ENCODE measurements around the gene MN1. TPM values are rescaled to one million over a fixed set of nuclear protein-coding genes. Genes with fewer than 3 reads are reported as not detected.
"Not testable (repeated sequence)": the region's sequence is repeated elsewhere in the genome, so short reads cannot be mapped to it uniquely, and the experiment has no call there.

The MN1 gene
- polyA plus RNA-seq, 3 donors: 8.0 to 9.6 (median 8.0) TPM

DNA sequence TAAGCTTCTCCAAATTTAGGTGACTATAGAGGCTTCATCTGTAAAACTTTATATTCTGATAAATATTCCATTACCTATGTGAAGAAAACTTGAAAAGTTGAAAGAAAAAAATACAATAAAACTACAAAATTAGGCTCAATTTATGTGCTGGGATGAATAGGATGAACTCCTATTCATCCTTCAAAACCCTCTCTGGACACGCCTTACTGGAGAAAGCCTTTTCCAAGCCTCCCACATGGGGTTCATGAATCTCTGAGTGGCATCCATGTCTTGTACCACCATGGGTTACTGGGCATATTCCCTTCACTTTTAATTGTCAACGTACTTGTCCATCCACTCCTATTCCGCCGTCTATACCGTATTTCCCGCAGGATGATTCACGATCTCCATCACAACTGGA lies 55.7 kb downstream of the MN1 start:
- DNase-seq (ENCODE audit: low read depth in 3 of 3, low spot score in 2 of 3): no peak

DNA sequence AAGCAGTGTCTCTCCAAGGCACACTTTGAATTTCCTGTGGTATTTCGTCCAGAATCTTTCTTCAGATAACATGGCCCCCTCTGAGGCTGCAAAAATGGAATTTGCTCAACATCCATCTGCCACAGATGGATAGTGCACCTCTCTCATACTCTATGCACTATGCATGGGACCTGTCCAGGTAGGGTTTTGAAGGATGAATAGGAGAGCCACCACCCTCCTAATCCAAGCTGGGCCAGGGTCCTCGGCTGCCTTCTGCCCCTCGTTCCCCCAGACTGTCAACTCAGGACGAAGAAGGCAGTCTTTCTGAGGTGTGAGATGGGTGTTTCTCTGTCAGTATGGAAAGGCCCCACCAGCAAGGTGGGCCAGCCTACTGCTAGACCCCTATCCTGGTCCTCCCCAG lies 56.4 kb downstream of the MN1 start:
- no peak for DNase-seq (ENCODE audit: low read depth in 3 of 3, low spot score in 2 of 3)

DNA sequence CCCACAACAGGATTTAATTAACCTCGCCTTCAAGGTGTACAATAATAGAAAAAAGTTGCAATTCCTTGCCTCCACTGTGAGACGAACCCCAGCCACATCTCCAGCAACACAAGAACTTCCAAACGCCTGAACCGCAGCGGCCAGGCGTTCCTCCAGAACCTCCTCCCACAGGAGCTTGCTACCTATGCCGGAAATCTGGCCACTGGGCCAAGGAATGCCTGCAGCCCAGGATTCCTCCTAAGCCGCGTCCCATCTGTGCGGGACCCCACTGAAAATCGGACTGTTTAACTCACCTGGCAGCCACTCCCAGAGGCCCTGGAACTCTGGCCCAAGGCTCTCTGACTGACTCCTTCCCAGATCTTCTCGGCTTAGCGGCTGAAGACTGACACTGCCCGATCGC lies 57.5 kb downstream of the MN1 start:
- DNase-seq (ENCODE audit: low read depth in 3 of 3, low spot score in 2 of 3): not testable (repeated sequence)

DNA sequence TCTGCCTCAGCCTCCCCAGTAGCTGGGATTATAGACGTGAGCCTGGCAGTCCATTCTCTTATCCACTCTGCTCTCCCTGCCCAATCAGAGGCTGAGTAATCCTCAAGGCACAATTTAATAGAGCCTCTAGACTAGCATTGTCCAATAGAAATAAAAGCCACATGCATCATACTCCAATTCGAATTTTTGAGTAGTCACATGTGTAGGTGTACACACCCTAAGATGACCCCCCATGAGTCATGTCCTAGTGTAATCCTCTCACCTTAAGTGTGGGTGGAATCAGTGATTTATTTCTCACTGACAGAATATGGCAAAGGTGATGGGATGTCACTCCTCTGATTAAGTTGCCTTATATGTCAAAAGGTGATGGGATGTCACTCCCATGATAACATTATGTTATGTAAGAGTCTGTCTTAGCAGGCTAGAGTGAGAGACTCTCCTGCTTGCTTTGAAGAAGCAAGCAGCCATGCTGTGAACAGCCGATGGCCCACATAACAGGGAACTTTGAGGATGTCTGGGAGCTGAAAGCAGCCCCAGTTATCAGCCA lies 61.3 kb downstream of the MN1 start:
- DNase-seq (ENCODE audit: low read depth in 3 of 3, low spot score in 2 of 3): no peak

DNA sequence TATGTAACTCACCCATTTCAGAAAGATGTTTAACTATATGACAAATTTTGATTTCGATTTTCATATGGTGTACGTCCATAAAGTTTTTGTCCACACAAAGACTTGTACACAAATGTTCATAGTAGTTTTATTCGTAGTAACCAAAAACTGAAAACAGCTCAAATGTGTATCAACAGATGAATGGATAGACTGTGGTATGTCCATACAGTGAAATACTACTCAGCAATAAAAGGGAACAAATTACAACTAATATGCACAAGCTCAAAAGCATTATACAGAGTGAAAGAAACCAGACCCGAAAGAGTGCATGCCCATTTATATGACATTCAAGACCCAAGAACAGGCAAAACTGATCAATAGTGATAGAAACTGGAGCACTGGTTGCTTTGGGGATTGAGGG lies 64.0 kb downstream of the MN1 start:
- no peak for DNase-seq (ENCODE audit: low read depth in 3 of 3, low spot score in 2 of 3)

DNA sequence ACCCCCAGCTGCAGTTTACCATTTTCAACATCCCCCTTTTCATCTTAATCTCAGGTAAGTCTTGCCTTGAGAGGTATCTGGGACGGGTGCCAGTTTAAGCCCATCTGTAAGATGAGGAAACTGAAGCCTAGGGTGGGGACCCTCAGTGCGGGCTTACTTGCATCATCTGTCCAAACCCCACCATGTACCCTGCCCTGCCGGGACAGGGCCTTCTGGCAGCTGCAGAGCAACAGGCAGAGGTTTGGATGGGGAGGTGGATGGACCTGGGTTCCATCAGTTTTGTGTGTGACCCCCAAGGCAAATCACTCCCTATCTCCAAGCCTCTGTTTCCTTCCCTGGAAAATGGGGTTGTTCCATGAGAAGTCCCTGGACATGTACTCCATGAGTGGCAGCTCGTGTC lies 67.5 kb downstream of the MN1 start:
- no peak for DNase-seq (ENCODE audit: low read depth in 3 of 3, low spot score in 2 of 3)

DNA sequence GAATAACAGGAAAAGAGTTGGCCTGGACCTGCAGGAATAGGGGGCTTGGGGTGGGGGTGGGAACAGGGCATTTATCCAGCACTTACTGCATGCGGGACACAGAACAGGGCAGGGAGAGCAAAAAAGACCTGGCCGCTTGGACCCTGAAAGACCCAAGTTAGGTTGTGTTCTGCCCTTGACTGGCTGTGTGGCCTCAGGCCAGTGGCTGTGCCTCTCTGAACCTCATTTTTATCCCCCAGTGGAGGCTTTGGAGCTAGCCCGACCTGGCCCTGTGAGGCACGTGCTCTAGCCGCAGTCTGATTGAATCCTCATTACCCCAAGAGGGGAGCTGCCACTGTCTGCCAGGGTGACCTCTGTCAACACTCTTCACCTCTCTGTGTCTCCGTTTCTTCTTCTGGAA lies 68.7 kb downstream of the MN1 start:
- DNase-seq (ENCODE audit: low read depth in 3 of 3, low spot score in 2 of 3): no peak

DNA sequence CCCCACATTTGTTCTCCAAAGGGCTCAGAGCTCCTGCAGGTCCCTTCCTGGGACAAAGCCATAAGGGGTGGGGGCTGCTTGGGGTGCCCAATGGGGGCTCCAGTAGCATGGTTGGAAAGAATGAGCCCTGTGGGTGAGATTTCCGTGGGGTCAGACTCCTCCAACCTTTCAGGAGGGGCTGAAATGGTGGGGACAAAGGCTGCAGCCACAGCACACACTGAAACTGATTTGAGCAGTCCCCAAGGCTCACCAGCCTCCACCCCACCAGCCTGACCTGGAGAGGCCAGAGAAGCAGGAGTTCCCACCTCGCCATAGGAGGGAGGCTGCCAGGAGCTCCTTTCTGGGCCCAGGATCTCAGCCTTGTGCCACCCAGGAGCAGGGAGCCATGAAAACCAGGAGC lies 69.2 kb downstream of the MN1 start:
- DNase-seq (ENCODE audit: low read depth in 3 of 3, low spot score in 2 of 3): no peak

DNA sequence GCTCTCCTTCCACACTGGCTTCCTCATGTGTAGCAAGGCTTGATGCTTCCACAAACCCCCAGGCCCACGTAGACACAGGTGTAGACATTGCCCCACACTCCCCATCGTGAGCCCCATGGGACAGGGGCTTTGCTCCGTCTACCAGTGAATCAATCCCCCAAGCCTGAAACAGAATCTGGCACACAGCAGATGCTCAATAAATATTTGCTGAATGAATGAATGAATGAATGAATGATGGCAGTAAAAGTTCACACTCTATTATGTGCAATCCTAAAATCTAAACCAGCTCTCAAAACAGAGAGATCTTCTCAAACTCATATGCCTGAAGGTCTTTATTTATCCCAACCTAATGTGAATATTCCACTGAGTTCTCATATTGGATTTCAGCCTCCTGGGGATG lies 69.9 kb downstream of the MN1 start:
- DNase-seq (ENCODE audit: low read depth in 3 of 3, low spot score in 2 of 3): no peak

DNA sequence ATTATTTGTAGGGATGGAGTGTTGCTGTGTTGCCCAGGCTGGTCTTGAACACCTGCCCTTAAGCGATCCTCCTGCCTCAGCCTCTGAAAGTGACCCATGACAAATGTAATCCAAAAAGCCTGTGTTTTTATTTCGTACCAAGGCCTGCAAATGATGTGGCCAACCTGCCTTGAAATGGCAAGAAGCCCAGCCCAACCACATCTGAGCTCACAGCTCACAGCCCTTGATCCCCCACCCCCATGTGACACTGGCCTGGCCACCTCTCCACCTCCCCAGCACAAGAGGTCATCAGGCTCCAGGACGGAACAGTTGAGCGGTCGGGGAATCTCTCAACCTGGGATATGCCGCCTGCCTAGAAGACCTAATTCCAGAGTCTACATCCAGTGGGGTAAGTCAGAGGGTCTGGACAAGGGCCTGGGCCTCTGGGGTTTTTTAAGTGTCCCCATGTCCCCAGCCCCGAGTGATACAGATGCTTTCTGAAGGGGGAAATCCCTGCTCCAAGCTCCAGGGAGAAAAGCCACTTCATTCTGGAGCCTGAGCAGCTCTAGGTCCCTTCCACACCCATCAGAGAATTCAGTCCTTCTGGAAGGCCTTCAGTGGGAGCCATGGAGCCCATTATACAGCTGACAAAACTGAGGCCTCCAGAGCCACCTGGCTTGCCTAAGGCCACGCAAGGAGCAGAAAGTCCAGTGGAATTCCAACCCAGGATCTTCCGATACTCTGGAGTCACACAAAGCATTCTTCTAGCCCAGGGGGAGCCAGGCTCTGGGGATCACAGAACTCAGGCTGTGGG lies 70.7 kb downstream of the MN1 start:
- DNase-seq (ENCODE audit: low read depth in 3 of 3, low spot score in 2 of 3): no peak

DNA sequence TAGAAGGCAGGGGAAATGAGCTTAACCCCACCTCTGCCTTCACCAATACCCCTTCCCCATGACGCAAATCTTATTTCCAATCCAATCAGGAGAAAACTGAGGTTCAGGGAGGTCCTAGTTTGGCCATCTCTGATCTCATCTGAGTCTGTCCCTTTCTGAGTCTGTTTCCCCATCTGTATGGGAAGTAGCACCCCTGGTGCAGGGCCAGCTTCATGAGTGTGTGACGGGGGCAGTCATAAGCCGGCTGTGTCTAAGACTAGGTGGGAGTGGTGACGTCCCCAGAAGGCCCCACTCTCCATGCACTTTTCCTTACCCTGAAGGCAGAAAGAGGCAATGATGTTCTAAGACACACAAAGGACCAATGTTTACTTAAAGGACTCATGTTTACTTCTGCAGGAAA lies 72.3 kb downstream of the MN1 start:
- DNase-seq (ENCODE audit: low read depth in 3 of 3, low spot score in 2 of 3): no peak

DNA sequence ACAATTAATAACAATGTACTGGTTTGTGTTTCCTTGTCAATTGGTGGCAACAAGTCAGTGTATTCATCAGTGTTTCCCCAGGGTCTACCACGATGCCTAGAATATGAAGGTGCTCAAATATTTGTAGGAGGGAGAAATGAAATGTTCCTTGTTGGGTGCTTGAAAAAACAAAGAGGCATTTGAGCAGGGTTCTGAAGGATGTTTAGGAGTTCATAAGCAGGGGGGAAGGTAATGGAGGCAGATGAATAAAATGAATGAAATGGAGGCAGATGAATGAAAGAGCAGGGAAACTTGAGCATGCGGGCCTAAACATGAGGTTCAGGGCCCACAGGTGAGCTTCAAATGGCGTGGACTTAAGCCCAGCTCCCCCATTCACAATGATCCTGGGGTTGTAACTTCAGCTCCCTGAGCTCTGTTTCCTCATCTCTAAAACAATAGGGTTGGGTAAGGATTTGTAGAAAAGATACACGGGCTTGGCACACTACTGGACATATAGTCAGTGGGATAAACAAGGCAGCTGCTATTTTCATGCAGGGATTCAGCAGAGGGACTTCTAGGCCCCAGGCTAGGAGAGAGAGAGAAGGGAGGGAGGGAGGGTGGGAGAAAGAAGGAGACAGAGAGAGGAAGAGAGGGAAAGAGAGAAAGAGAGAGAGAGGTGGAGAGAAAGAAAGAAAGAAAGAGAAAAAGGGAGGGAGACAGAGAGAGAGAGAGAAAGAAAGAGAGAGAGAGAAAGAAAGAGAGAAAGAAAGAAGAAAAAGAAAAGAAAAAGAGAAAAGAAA lies 73.7 kb downstream of the MN1 start:
- DNase-seq (ENCODE audit: low read depth in 3 of 3, low spot score in 2 of 3): no peak

DNA sequence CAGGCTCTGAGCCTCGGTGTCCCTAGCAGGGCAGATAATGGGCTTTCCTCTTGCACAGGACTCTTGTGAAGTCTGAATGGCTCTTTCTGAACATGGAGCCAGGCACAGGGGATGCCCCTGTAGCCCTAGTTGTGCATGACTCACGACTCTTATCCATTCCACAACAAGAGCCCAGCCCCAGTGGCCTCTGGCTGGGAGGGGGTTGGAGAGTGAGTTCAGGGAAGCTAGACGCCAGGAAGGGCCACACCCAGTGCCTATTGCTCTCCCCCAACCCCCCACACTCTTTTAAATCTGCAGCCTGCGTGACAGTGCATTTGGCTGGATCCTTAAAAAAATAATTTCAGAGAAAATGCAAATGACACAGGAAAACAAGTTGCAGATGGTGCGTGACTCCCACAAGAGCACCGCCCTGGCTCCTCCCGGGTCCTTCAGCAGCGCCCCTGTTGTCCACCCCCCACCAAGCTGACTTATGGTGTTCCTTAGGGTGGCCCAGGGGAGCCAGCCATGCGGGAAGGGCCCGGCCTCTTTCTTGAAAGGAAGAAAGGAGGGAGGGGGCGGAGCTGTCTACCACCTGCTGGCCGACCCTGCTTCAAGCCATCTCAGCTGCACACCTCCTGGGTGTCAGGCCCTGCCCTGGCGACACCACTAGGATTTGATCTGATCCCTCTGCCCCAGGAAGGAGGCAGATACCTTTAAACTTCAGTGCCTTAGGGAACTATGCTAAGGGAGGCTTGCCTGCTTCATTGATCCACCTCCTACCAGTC lies 74.7 kb downstream of the MN1 start:
- no peak for DNase-seq (ENCODE audit: low read depth in 3 of 3, low spot score in 2 of 3)

DNA sequence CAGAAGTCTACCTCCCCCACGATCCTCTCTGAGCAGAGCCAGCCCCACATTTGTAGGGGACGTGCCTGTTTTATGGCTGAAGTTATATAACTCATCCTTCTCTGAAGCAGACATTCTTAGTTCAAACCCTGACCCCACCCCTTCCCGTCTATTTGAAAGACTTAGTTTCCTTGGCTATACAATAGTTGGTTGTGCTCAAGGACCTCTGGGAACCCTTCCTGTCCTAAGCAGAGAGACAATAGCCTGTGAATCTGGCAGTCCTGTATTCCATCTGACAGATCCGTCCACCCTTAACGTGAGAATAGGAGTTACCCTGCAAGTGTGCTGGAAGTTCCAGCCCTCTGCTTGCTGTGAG lies 75.2 kb downstream of the MN1 start:
- no peak for DNase-seq (ENCODE audit: low read depth in 3 of 3, low spot score in 2 of 3)

DNA sequence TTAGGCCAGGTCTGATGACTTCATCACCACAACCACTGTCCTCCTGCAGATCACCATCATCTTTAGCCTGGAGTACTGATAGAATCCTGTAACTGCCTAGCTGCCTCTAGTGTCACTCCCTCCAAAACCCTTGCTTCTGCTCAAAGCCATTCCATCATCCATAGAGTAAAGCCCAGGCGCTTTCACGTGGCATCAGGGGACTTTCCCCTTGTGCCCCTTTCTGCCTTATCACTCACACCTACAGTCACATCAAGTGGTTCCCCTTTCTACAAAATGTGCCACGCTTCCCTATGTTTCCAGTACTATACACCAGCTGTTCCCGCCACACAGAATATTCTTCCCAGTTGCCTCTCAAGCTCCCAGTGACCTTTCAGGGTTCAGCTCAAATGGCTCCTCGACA lies 75.9 kb downstream of the MN1 start:
- DNase-seq (ENCODE audit: low read depth in 3 of 3, low spot score in 2 of 3): no peak

DNA sequence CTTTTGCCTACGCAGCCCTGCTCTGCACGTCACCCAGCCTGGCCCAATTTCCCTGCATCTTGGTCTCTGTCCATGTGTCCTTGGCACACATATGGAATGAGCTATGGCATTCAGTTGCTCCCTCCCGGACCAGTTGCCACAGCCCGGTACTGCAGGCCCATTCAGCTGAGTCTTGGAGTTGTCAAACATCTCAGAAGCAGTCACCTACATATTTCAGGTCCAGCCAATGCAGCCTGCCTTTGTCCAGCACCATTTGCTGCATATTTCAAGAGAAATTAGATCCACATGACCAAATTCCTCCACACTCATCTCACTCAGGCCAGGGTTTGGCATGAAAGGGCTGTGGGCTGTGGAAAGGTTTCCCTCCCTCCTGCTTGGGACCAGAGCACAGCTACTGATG lies 76.8 kb downstream of the MN1 start:
- DNase-seq (ENCODE audit: low read depth in 3 of 3, low spot score in 2 of 3): no peak

DNA sequence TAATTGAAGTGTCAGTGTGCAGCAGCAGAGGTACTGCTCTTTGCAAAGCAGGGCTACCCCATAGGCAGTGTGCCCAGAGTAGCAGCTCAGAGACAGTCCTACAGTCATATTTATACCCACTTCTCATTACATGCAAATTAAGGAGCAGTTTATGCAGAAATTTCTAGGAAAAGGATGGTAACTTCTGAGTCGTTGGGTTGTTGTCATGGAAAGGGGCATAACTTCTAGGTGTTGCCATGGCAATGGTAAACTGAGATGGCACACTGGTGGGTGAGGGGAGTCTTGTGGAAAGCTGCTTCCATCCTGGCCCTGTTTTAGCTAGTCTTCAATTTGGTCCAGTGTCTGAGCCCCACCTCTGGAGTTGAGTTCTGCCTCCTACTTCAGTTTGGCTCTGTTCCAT lies 77.4 kb downstream of the MN1 start:
- DNase-seq (ENCODE audit: low read depth in 3 of 3, low spot score in 2 of 3): no peak

DNA sequence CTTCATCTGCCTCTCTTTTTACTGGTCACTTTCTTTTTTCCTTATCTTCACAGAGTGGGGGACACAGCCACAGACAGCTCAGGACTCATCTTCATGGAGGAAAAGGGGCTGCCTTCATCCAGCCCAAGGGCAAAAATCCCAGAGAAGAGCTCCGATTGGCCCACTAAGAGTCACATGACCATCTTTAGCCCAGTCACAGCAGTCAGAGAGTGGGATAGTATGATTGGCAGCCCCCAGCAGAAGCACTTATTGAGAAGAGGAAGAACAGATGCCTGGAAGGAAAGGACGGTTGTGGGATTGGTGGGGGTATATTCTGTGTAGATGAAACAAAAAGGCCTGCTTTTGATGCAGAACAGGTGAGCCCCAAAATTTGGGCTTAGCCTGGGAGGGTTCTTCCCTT lies 77.8 kb downstream of the MN1 start:
- no peak for DNase-seq (ENCODE audit: low read depth in 3 of 3, low spot score in 2 of 3)

DNA sequence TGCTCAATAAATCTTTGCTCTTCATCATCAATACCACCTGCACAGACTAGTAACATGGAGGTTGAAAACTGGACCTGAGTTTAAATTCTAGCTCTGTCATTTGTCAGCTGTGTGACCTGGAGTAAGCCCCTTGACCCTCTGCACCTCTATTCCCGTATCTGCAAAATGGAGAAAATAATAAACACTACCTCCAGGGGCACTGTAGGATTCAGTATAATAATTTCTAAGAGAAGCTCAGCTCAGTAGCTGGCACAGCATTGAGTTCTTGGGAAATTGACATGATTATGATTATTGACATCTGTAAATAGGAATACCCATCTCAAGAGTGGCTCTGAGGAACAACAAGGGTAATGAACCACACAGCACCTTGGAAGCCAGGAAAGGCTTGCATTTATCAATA lies 78.4 kb downstream of the MN1 start:
- DNase-seq (ENCODE audit: low read depth in 3 of 3, low spot score in 2 of 3): no peak

DNA sequence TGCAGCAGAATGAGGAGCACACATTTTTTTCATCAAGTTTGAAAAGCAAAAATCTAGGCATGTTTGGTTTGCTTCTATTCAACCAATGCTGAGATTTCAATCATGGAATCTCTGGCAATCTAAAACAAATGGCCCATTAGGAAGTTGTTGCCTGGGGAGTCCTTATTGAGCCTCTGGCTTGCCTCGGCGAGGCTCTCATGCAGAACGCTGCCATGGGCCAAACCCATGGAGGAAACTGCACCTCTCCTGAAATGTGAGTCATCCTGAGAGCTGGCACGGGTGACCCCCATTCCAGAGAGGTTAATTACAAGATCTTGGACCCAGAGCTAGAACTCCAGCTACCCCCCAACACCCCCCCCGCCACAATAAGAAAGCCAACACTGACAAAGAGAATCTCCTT lies 80.7 kb downstream of the MN1 start:
- DNase-seq (ENCODE audit: low read depth in 3 of 3, low spot score in 2 of 3): no peak

DNA sequence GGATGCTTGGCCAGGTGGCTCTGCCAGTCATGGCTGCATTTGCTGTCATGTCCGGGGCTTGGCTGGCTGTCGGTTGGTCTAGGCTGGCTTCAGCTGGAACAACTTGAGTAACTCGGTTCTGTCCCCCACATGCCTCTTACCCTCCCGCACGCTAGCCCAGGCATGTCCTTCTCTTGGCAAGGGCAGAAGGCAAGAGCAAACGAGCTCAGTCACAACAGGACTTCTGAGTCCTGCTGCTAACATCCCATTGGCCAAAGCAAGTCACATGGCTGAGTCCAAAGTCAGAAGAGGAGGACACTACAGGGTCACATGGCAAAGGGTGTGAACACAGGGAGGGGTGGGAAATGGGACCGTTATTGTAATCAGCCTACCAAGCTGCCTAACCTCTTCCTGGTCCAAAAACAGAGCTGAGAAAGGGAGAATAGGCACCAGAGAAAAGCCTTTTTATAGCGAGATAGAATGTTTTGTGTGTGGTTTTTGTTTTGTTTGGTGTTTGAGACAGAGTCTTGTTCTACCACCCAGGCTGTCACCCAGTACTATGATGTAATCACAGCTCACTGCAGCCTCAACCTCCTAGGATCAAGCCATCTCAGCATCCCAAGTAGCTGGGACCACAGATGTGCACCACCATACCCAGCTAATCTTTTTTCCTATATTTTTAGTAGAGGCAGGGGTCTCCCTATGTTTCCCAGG lies 81.9 kb downstream of the MN1 start:
- DNase-seq (ENCODE audit: low read depth in 3 of 3, low spot score in 2 of 3): no peak

Measured in right renal cortex interstitium (tissue), 3 donors.